CD14-positive monocyte (primary cell): ENCODE measurements around the gene SYT2. TPM values are rescaled to one million over a fixed set of nuclear protein-coding genes. Genes with fewer than 3 reads are reported as not detected.

Experiments used
- DNase-seq, 3 donors: peaks; one replicate each; pipeline ENCODE4 v3.0.0-alpha.2; 2011 to 2022
- H2AFZ ChIP-seq: 2 replicates; pipeline ENCODE4 v1.6.0; 2012; ENCODE audit warnings: mild to moderate bottlenecking, low read depth, low read length, inconsistent platforms; ENCODE audit not compliant: insufficient read depth, poor library complexity, severe bottlenecking
- H3K27ac ChIP-seq, 2 donors: 1 replicate in 1 of 2; 2 replicates in 1 of 2; pipeline ENCODE4 v1.5.1; 2012 to 2013; ENCODE audit warnings: low read length in 2 of 2, control low read depth in 1 of 2, inconsistent platforms in 1 of 2, low read depth in 1 of 2, mild to moderate bottlenecking in 1 of 2
- H3K27me3 ChIP-seq, 2 donors: one replicate each; pipeline versions ENCODE4 v1.6.0 to v1.6.1; 2011 to 2013; ENCODE audit warnings: low read length in 2 of 2; ENCODE audit not compliant: control insufficient read depth in 2 of 2, insufficient read depth in 2 of 2
- H3K36me3 ChIP-seq, 2 donors: replicated peaks in 1 of 2; 1 replicate in 1 of 2; 2 replicates in 1 of 2; pipeline versions ENCODE4 v1.5.1 to v1.6.1; 2012 to 2013; ENCODE audit warnings: low read length in 2 of 2, control low read depth in 1 of 2, inconsistent platforms in 1 of 2, mild to moderate bottlenecking in 1 of 2; ENCODE audit not compliant: insufficient read depth in 2 of 2, control insufficient read depth in 1 of 2
- H3K4me1 ChIP-seq, 2 donors: 1 replicate in 1 of 2; 2 replicates in 1 of 2; pipeline versions ENCODE4 v1.5.1 to v1.6.1; 2012 to 2013; ENCODE audit warnings: low read length in 2 of 2, control low read depth in 1 of 2, inconsistent platforms in 1 of 2, mild to moderate bottlenecking in 1 of 2, moderate library complexity in 1 of 2; ENCODE audit not compliant: insufficient read depth in 2 of 2, control insufficient read depth in 1 of 2
- H3K4me2 ChIP-seq: replicated peaks from 2 replicates; pipeline ENCODE3; 2012; ENCODE audit warnings: low read length, moderate library complexity, mild to moderate bottlenecking; ENCODE audit not compliant: poor library complexity, severe bottlenecking; ENCODE audit errors: extremely low read depth
- H3K4me3 ChIP-seq, 3 experiments: fragments of 200-600 bp in 1 of 3; sonication (generic) in 1 of 3; replicated peaks in 1 of 3; 1 replicate in 2 of 3; 2 replicates in 1 of 3; pipeline ENCODE4 v1.5.1; 2011 to 2013; ENCODE audit warnings: low read length in 3 of 3, mild to moderate bottlenecking in 3 of 3, control low read depth in 2 of 3, low read depth in 2 of 3, inconsistent platforms in 1 of 3, moderate library complexity in 1 of 3
- H3K79me2 ChIP-seq: 2 replicates; pipeline ENCODE4 v1.6.0; 2012; ENCODE audit warnings: mild to moderate bottlenecking, control low read depth, inconsistent platforms, low read length, moderate library complexity; ENCODE audit not compliant: insufficient read depth
- H3K9ac ChIP-seq: 2 replicates; pipeline ENCODE4 v1.6.0; 2017; ENCODE audit warnings: low read length, mild to moderate bottlenecking; ENCODE audit not compliant: insufficient read depth, poor library complexity, severe bottlenecking
- H3K9me3 ChIP-seq, 2 donors: replicated peaks in 1 of 2; 1 replicate in 1 of 2; 2 replicates in 1 of 2; pipeline versions ENCODE4 v1.5.1 to v1.6.1; 2012 to 2013; ENCODE audit warnings: low read length in 2 of 2, control low read depth in 1 of 2; ENCODE audit not compliant: control insufficient read depth in 1 of 2, insufficient read depth in 1 of 2
- H4K20me1 ChIP-seq: 2 replicates; pipeline ENCODE4 v1.6.0; 2012; ENCODE audit warnings: mild to moderate bottlenecking, low read length, control low read depth, moderate library complexity; ENCODE audit not compliant: insufficient read depth
- H3K27ac Mint-ChIP-seq, 7 donors: one replicate each; pipeline ENCODE4 v1.8.0; 2020; ENCODE audit warnings: mild to moderate bottlenecking in 7 of 7, mixed read lengths in 7 of 7, moderate library complexity in 6 of 7, inconsistent platforms in 2 of 7
- H3K27me3 Mint-ChIP-seq, 3 donors: one replicate each; pipeline ENCODE4 v1.8.0; 2021 to 2022; ENCODE audit warnings: low read depth in 3 of 3, mild to moderate bottlenecking in 3 of 3, mixed read lengths in 3 of 3, moderate library complexity in 3 of 3, inconsistent platforms in 1 of 3
- H3K36me3 Mint-ChIP-seq, 2 donors: one replicate each; pipeline ENCODE4 v1.8.0; 2020; ENCODE audit warnings: mixed read lengths in 2 of 2, inconsistent platforms in 1 of 2, mild to moderate bottlenecking in 1 of 2
- H3K4me1 Mint-ChIP-seq: one replicate; pipeline ENCODE4 v1.8.0; 2020; ENCODE audit warnings: mild to moderate bottlenecking, mixed read lengths
- H3K4me3 Mint-ChIP-seq, 2 donors: one replicate each; pipeline ENCODE4 v1.8.0; 2020; ENCODE audit warnings: mild to moderate bottlenecking in 2 of 2, mixed read lengths in 2 of 2, moderate library complexity in 1 of 2
- H3K9me3 Mint-ChIP-seq, 7 donors: one replicate each; pipeline ENCODE4 v1.8.0; 2020 to 2022; ENCODE audit warnings: mixed read lengths in 7 of 7, mild to moderate bottlenecking in 6 of 7, moderate library complexity in 6 of 7, inconsistent platforms in 2 of 7
- CTCF ChIP-seq: fragments of 200-600 bp; IDR thresholded peaks from one replicate; pipeline ENCODE4 v1.8.0; 2022; ENCODE audit warnings: antibody characterized with exemption, mild to moderate bottlenecking
- WGBS: methylation state at CpG from one replicate; pipeline ENCODE4 v1.1.5; 2013; ENCODE audit warnings: missing lambda C conversion rate; ENCODE audit not compliant: insufficient coverage; 5-methylcytosine and 5-hydroxymethylcytosine counted together
- intact Hi-C, 2 donors: fragments of 100-400 bp; cut with micrococcal nuclease; formaldehyde crosslinking; loops; one replicate each; pipeline versions ENCODE4 v1.15.0 to v1.15.1; 2023
- polyA plus RNA-seq, 3 donors: library from polyadenylated mRNA; depleted of rRNA in 1 of 3; unstranded in 2 of 3; stranded (reverse) in 1 of 3; fragments of 300-500 nt in 2 of 3; fragments of >200 nt in 1 of 3; fragmentation: Illumina TruSeq in 2 of 3; gene quantifications; 1 replicate in 2 of 3; 2 replicates in 1 of 3; pipeline ENCODE4 v1.2.3, GENCODE V29; 2012 to 2021

SYT2 gene
- polyA plus RNA-seq, 3 donors = not detected

GRCh38 chr1:202643397-202644218 lies 66.6 kb downstream of the SYT2 start:
- no peak overlapping the region for H3K4me2 ChIP-seq
- Mint-ChIP-seq H3K4me1 (peaks cover 17% of the 10 kb centered on the region), H3K4me3 (peak overlapping the region in 1 of 2 donors; percentile 71), H3K27me3 (peaks cover 97 to 100% (median 97%) of the 10 kb centered on the region in 3 donors), H3K36me3 (peaks cover 0 to 5% of the 10 kb centered on the region in 2 donors), H3K9me3 (peaks cover 0 to 23% (median 5%) of the 10 kb centered on the region in 7 donors), H3K27ac (no peak overlapping the region)
- no peak overlapping the region for H2AFZ ChIP-seq
- H3K27ac ChIP-seq = no peak overlapping the region
- H3K36me3 ChIP-seq = no peaks in the 10 kb centered on the region
- H4K20me1 ChIP-seq = peaks cover 50% of the 10 kb centered on the region
- no peak overlapping the region for H3K4me3 ChIP-seq
- WGBS = under 1% methylated on average over 32 of the region's 55 CpGs
- H3K9ac ChIP-seq = no peak overlapping the region
- TF ChIP-seq CTCF = no peak
- intact Hi-C loops = loop anchor here in 1 of 2 donors (10.0 kb wide), 1 partner anchor 49 kb away; no protein-coding TSS in a partner anchor
- no peaks in the 10 kb centered on the region for H3K4me1 ChIP-seq
- H3K27me3 ChIP-seq = peaks cover 93 to 98% of the 10 kb centered on the region in 2 donors
- H3K9me3 ChIP-seq = peaks cover 0 to 50% of the 10 kb centered on the region in 2 donors
- DNase-seq = no peak
- no peaks in the 10 kb centered on the region for H3K79me2 ChIP-seq

DNA sequence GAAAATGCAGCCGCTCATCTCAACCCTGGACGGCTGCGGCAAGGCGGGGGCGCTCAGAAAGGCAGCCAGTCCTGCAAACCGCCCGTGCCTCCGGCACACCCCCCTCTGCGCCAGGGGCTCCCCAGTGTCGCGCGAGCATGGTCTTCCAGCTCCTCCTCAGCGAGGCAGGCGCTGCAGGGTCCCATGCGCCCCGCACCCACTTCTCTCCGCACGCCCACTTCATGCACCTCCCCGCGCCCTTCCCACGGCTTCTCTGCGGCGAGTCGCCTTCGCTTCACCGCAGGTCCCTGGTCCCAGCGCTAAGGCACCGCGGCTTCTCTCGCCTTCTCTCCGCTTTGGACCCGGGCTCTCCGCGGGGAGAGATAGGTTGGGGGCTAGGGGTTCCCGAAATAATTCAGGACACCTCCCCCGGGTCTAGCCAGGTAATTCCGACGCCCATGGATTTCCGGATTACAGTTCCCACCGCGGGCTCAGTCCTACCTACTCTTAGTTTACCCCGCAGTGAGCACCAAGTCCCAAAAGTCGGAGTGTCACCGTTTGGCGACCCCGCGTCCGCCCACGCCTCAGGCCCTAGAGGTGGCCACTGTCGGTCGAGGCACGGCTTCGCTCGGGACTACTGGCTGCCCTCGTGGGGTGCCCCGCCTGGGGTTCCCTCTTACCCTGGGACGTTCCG lies 67.5 kb downstream of the SYT2 start:
- peaks cover 0 to 5% of the 10 kb centered on the region in 2 donors for H3K36me3 Mint-ChIP-seq
- peaks cover 17% of the 10 kb centered on the region for H3K4me1 Mint-ChIP-seq
- H3K4me3 Mint-ChIP-seq = peak overlapping the region in 1 of 2 donors; percentile 80
- Histone ChIP-seq H3K4me1 (no peaks in the 10 kb centered on the region), H3K27me3 (peaks cover 95 to 98% of the 10 kb centered on the region in 2 donors), H3K36me3 (no peaks in the 10 kb centered on the region), H3K27ac (no peak overlapping the region), H4K20me1 (peaks cover 55% of the 10 kb centered on the region), H3K9me3 (peaks cover 0 to 49% of the 10 kb centered on the region in 2 donors), H3K79me2 (no peaks in the 10 kb centered on the region), H3K9ac (no peak overlapping the region), H3K4me2 (no peak overlapping the region), H3K4me3 (no peak overlapping the region), H2AFZ (no peak overlapping the region)
- under 1% methylated on average over 45 of the region's 58 CpGs for WGBS
- TF ChIP-seq CTCF = no peak
- intact Hi-C loops = loop anchor here in 1 of 2 donors (10.0 kb wide), 1 partner anchor 48 kb away; no protein-coding TSS in a partner anchor
- no peak overlapping the region for H3K27ac Mint-ChIP-seq
- H3K27me3 Mint-ChIP-seq = peaks cover 97 to 100% (median 98%) of the 10 kb centered on the region in 3 donors
- no peak for DNase-seq
- H3K9me3 Mint-ChIP-seq = peaks cover 0 to 26% (median 7%) of the 10 kb centered on the region in 7 donors
